Cardiac fibroblast (primary cell): Measurements from ENCODE around the gene HMOX1.

Source experiments
- DNase-seq, 2 donors: peaks; one replicate each; pipeline versions ENCODE4 v3.0.0 to v3.0.0-alpha.2; 2010; ENCODE audit warnings: low read depth in 2 of 2
- H3K4me3 ChIP-seq, 2 donors: replicated peaks in 1 of 2; 1 replicate in 1 of 2; 2 replicates in 1 of 2; pipeline ENCODE4 v1.5.1; 2011; ENCODE audit warnings: low read depth in 2 of 2, low read length in 2 of 2, mild to moderate bottlenecking in 2 of 2, moderate library complexity in 1 of 2
- CTCF ChIP-seq: IDR thresholded peaks from one replicate; pipeline ENCODE4 v1.5.1; 2011; ENCODE audit warnings: low read depth, mild to moderate bottlenecking, low read length, inconsistent platforms

HMOX1 gene

DNA sequence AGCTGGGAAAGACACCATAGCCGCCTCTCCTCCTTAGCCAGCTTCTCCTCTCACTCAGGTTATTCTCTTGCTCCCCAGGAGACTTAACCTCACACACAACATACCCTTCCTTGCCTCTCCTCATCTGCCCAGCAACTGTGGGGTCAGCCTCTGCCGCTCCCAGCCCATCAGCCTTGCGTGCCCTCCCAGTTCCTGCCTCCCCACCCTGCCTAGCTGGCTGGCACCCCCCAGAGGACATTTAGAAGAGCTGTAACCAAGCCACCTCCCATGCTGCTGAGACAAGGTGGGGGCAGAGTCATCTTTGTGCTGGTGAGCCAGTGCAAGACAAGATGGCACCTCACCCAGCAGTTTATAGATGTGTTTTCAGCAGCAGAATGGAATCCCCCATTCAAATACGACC lies 43.0 kb upstream of the HMOX1 start:
- no peak for TF ChIP-seq CTCF
- no peak for DNase-seq
- H3K4me3 ChIP-seq: no peak overlapping the region

DNA sequence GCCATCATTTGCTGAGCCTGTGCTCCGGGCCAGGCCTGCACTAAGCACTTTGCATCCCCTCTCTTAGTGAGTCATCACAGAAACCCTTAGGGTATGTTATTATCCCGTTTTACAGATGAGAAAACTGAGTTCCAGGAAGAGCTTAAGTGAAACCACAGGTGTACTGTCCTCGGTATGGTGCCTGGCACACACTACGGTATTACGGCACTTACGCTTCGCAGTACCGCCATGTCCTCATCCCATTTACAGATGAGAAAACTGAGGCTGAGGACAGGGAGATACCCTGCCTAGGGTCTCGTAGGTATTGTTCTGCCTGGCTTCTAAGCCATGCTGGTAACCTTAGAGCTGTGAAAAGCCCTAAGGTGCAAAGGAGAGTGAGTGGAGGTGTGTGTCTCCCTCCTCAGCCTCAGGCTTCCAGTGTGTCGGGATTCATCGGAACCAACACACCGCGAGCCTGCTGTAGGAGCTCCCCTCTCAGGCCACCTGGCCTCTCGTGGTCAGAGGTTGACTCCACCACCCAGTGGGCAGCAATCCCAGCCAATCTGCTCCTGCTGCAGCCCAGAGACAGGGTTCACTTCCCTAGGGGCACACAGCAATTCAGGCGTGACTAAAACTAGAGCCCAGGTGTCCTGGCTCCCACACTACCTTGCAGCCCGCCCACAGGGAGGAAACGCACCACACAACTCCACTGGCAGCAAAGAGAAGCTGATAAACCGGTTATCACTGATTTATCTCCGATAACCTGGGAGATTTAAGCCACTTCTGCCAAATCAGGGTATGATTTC lies 39.6 kb upstream of the HMOX1 start:
- no peak for DNase-seq
- no peak overlapping the region for H3K4me3 ChIP-seq
- TF ChIP-seq CTCF: no peak

DNA sequence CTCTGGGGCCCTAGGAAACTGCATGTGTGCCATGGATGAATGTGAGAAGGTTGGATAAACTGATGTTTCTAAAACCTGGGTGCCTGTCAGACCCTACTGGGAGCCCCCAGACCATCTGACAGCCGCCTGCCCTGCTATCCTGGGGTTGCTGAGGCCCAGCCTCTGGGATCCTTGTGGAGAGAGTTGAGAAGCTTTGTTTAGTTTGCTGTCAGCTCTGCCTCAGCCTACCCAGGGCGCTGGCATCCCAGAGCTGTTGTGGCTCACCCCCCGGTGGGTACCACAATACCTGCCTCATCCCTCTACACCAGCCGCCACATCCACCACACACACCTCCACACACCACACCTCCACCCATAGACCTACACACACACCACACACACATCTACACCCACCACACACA lies 38.5 kb upstream of the HMOX1 start:
- no peak overlapping the region for H3K4me3 ChIP-seq
- TF ChIP-seq CTCF: no peak
- DNase-seq: no peak

- no peak for TF ChIP-seq CTCF
- no peak for DNase-seq
- H3K4me3 ChIP-seq: no peak overlapping the region
Observed at GRCh38 chr22:35343664-35344550, 37.0 kb upstream of the HMOX1 start.

- no peak for DNase-seq
- TF ChIP-seq CTCF: no peak
- no peak overlapping the region for H3K4me3 ChIP-seq
Observed at GRCh38 chr22:35344956-35345690, 35.8 kb upstream of the HMOX1 start.

DNA sequence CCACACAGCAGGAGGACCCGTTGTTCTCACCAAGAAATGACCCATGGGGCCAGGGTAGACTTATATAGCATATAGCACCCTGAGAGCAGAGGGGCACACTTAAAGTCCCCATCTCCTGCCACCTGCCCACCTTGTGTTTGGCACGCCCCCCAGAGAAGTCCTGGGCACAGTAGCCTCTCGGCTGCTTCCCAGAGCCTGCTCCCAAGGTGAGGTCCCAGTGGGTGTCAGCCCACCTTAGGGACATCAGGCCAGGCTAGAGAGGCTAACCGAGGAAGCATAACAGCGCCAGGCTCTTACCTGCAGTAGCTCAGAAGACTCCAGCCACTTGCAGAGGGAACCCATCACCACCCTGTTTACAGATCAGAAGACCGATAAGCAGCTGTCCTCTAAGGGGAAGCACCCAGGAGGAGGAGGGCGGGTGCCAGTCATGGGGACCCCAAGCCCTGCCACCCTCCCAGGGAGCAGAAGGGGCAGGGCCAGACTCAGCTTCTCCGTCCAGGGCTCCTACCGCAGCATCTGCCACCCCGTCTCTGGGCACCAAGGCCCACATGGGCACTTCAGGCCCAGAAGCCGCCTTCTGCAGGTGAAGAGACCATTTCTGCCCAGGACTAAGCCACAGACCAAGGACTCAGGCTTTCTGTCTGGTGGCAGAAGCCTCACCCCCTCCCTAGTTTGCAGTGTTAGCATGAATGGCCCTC lies 34.9 kb upstream of the HMOX1 start:
- TF ChIP-seq CTCF: no peak
- no peak overlapping the region for H3K4me3 ChIP-seq
- no peak for DNase-seq
